Measurements from ENCODE around the gene ATG9A.
A peak's percentile ranks its signal among the peaks of the same experiment; 100 is the strongest.
"Not testable (repeated sequence)": the region's sequence is repeated elsewhere in the genome, so short reads cannot be mapped to it uniquely, and the experiment has no call there.

ATG9A gene

DNA sequence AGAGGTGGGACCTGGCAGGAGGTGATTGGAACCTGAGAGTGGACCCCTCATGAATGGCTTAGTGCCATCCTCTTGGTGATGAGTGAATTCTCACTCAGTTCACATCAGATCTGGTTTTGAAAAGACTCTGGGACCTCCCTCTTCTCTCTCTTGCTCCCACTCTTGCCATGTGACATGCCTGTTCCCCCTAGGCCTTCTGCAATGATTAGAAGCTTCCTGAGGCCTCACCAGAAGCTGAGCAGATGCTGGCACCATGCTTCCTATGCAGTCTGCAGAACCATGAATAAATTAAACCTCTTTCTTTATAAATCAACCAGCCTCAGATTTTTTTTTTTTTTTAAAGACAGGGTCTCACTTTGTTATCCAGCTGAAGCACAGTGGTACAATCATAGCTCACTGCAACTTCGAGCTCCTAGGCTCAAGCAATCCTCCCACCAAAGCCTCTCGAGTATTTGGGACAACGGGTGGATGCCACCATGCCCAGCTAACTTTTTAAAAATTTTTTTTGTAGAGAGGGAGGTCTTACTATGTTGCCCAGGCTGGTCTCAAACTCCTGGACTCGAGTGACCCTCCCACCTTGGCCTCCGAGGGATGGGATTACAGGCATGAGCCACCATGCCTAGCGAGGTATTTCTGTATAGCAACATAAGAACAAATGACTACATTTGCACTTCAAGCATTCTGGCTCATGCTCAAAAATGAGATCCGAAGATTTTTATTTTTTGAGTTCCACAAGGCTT lies 24.8 kb downstream of the ATG9A start:
- no peak for DNase-seq

DNA sequence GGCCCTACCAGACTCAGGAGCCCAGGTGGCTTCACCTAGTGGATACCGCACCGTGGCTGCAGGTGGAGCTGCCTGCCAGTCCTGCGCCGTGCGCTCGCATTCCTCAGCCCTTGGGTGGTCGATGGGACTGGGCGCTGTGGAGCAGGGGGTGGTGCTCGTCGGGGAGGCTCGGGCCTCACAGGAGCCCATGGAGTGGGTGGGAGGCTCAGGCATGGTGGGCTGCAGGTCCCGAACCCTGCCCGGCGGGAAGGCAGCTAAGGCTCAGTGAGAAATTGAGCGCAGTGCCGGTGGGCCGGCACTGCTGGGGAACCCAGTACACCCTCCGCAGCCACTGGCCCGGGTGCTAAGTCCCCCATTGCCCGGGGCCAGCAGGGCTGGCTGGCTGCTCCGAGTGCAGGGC lies 28.1 kb downstream of the ATG9A start:
- not testable (repeated sequence) for DNase-seq

DNA sequence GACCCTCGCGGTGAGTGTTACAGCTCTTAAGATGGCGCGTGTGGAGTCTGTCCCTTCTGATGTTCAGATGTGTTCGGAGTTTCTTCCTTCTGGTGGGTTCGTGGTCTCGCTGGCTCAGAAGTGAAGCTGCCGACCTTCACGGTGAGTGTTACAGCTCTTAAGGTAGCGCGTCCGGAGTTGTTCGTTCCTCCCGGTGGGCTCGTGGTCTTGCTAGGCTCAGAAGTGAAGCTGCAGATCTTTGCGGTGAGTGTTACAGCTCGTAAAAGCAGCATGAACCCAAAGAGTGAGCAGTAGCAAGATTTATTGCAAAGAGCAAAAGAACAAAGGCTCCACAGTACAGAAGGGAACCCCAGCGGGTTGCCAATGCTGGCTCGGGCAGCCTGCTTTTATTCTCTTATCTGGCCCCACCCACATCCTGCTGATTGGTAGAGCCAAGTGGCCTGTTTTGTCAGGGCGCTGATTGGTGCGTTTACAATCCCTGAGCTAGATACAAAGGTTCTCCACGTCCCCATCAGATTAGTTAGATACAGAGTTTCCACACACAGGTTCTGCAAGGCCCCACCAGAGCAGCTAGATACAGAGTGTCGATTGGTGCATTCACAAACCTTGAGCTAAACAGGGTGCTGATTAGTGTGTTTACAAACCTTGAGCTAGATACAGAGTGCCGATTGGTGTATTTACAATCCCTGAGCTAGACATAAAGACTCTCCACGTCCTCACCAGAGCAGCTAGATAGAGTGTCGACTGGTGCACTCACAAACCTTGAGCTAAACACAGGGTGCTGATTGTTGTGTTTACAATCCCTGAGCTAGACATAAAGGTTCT lies 28.7 kb downstream of the ATG9A start:
- peak in 1 of 3 donors; percentile 11 for DNase-seq

DNA sequence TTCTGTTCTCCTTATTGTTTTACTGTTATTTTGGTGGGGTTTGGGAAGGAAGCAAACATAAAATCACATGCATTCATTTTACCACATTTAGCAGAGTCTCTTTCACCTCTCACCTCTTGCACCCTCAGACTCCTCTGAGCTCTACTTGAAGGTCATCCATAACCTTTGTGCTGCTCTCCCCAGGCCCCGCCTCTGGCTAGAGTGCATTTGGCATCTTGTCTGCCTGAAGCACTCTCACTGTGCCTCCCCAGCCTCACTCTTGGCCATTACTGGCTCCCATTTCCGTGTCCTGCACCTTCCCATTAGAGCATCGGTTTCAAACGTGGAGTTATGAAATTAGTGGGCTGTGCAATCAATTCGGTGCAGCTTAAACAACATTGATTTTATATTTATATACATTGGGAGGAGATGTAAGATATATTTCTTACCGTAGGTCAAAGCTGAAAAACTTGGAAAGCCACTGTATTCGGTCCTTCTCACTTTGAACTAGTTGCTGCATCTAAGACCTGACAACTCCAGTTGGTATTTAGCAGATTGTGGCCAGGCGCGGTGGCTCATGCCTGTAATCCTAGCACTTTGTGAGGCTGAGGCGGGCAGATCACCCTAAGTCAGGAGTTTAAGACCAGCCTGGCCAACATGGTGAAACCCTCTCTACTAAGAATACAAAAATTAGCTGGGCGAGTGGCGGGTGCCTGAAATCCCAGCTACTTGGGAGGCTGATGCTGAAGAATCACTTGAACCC lies 29.8 kb downstream of the ATG9A start:
- DNase-seq: no peak

DNA sequence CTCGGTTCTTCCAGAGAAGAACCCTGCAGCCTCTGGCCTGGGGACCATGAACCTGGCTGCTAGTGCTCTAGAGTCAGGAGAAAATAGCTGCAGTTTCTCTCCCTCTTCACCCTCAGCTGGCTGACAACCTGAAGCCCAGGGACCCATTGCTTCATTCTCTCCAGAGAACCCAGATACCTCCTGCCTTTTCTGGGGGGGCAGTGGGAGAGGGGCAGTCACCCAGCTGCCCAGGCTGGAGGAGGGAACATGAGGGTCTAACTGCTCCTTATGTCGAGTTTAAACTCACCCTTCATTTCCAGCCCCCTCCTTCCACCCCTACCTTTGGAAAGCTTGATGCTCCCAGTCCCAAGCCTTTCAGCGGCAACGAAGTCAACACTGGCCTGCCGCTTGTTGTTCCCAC lies 30.5 kb downstream of the ATG9A start:
- DNase-seq: no peak

DNA sequence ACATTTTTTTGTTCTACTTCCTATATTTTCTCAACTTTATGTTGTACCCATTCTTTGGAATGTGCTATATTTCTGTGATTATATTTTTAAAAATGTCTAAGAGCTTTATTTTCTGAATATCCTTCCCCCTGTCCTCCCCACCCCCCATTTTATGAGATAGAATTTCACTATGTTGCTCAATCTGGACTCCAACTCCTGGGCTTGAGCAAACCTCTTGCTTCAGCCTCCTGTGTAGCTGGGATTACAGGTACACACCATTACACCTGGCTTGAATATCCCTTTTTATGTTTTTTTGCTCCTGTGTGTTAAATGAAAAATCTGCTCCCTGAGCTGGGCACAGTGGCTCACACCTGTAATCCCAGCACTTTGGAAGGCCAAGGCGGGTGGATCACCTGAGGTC lies 32.0 kb downstream of the ATG9A start:
- peak in 1 of 3 donors; percentile 14 for DNase-seq

DNA sequence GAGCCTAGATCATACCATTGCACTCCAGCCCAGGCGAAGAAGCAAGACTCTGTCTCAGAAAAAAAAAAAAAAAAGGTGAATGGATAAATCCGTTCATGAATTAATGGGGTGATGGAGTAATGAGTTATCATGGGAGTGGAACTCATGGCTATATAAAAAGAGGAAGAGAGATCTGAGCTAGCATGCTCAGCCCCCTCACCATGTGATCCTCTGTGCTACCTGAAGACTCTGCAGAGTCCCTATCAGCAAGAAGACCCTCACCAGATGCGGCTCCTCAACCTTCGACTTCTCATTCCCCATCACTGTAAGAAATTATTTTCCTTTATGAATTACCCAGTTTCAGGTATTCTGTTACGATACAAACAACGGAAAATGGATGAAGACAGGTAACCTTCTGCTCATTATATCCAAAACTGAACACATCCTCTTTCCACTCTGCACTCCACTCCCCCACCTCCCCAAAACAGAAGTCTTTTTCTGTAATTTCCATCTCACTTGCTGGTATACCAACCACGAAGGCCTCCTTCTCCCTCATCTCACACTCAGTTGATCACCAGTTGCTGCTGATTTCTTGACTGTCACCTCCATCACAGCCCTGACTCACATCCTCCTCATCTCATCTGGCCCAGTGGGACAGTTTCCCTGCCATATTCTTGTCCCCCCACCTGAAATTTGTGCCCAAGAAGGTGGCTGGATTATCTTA lies 42.5 kb downstream of the ATG9A start:
- no peak for DNase-seq

DNA sequence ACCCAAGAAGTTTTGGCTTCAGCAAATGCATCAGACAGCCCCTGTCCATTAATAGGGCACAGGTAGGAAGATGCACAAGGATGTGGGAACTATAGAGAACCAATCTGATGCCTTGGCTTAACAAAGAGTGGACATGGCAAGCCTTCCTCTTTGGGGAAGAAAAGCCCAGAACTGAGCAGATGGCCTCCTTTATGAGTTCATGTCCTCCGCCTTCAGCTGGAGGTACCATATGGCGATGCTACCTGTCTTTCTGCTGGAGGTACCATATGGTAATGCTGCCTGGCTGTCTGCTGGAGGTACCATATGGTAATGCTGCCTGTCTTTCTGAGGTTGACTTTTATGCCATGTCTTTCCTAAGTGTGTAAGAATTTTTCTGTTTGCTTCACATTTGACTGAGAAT lies 45.3 kb downstream of the ATG9A start:
- DNase-seq: no peak

DNA sequence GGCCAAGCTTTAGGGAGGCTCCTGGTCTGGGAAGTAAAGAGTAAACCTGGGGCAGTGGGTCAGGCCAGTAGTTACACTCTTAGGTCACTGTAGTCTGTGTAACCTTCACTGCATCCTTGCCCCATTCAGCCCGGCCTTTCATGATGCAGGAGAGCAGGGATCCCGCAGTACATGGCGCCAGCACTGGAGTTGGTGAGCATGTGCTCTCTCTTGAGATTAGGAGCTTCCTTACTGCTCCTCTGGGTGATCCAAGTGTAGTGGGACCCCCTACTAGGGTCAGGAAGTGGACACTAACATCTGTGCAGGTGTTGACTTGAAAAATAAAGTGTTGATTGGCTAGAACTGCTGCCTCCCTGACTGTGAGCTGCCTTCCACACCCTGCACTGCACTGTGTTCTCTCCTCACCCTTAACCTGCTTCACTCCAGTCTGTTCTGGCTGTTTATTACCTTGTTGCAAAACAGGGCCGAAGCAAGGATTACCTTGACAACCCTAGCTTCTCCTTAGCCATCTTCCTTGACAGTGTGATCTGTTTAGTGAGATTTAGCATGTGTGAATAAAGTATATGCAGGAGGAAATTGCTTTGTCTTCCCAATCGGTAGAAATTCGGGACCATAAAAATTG lies 46.2 kb downstream of the ATG9A start:
- no peak for DNase-seq

DNA sequence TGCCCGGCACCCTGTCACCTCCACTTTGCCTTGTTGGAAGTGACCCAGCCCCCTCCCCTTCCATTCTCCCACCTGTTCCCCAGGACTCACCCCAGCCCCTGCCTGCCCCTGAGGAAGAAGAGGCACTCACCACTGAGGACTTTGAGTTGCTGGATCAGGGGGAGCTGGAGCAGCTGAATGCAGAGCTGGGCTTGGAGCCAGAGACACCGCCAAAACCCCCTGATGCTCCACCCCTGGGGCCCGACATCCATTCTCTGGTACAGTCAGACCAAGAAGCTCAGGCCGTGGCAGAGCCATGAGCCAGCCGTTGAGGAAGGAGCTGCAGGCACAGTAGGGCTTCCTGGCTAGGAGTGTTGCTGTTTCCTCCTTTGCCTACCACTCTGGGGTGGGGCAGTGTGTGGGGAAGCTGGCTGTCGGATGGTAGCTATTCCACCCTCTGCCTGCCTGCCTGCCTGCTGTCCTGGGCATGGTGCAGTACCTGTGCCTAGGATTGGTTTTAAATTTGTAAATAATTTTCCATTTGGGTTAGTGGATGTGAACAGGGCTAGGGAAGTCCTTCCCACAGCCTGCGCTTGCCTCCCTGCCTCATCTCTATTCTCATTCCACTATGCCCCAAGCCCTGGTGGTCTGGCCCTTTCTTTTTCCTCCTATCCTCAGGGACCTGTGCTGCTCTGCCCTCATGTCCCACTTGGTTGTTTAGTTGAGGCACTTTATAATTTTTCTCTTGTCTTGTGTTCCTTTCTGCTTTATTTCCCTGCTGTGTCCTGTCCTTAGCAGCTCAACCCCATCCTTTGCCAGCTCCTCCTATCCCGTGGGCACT lies 46.9 kb downstream of the ATG9A start:
- DNase-seq: peak; percentile 55 to 60 (median 60)

DNA sequence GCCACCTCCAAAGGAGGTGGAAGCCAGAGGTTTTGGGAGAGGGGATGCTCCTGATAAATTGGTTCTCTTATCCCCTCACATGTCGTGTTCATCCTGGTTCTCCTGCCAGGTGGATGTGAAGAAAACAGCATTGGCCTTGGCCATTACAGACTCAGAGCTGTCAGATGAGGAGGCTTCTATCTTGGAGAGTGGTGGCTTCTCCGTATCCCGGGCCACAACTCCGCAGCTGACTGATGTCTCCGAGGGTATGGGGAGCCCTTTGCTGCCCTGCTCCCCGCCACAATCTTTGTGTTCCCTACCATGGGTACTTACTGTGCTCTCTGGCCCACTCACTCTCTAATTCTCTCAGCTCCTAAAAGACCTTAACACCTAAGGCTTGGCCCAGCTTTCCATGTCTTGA lies 47.9 kb downstream of the ATG9A start:
- no peak for DNase-seq

DNA sequence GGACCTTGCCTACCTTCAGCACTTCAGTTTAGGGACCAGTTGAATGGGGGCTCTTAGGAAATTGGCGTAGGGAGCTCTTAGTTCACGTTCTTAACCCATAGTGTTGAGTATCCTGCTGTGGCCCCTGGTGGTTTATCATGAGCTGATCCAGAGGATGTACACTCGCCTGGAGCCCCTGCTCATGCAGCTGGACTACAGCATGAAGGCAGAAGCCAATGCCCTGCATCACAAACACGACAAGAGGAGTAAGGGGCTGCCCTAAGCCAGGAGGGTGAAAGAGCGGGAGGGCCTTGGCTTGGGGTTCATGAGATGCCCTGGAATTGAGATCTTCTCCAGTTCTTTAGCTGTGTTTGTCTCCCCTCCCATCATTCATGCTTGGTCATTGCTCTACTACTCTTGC lies 48.5 kb downstream of the ATG9A start:
- no peak for DNase-seq

DNA sequence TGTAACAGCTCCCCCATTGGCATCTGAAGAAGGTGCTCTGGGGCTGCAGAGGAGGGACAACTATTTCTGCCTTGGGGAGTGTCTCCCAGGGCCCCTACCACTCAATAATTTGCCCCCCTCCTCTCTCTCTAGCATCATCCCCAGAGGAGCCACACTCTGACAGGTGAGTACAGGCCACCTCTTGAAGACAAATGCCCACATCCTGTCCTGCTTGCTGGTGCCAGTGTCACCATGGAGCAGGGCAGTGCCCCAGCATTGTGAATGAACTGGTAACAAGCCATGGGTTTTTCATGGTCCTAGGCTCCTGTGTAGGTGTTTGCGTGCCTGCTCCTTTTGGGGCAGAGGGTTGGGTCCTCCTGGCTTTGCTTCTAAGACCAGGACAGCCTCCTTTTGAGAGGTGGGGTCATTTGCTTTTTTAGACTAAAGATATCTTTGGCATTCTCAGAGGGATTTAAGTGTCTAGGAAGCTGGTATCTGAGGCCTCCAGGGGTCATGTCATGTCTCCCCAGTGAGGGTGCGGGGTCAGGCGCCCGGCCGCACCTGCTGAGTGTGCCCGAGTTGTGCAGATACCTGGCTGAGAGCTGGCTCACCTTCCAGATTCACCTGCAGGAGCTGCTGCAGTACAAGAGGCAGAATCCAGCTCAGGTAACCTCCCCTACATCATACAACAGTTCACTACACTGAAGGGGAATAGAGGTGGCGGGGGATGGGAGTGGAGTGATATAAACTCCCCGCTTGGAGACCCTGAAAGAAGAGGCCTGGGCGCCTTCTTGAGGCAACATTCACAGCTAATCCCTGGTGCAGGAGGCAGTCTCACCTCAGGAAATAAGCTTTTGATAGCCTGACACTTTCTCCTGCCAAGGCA lies 49.6 kb downstream of the ATG9A start:
- DNase-seq: no peak

DNA sequence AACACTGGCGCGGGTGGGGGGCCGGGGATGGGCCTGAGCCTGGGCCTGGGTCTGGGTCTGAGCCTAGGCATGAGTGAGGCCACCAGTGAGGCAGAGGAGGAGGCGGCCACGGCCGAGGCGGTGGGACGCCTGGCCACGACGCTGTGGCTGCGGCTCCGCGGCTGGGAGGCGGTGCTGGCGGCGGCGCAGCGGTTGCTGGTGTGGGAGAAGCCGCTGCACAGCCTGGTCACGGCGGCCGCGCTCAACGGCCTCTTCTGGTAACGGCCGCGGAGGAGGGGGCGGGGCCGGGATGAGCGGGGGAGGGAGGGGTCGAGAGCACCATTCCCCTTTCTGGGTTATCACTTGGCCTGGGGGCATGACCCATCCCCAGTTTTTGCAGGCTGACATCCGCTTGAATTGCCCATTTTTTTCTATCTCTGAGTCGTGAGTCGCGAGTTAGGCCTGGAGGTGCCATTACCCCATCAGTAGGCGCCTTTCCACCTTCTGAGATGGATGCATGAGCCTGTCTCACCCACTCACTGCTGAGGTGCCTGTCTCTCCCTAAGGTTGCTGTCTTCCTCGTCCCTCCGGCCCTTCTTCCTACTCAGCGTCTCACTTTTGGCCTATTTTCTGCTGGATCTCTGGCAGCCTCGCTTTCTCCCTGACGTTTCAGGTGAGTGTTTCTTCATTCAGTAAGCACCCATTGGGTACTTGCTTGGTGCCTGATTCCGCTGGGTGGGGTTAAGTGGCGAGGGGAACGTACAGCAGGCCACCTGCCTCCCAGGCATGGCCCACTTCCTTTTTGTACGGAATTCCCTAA lies 50.9 kb downstream of the ATG9A start:
- peak; percentile 25 to 70 (median 44) for DNase-seq

DNA sequence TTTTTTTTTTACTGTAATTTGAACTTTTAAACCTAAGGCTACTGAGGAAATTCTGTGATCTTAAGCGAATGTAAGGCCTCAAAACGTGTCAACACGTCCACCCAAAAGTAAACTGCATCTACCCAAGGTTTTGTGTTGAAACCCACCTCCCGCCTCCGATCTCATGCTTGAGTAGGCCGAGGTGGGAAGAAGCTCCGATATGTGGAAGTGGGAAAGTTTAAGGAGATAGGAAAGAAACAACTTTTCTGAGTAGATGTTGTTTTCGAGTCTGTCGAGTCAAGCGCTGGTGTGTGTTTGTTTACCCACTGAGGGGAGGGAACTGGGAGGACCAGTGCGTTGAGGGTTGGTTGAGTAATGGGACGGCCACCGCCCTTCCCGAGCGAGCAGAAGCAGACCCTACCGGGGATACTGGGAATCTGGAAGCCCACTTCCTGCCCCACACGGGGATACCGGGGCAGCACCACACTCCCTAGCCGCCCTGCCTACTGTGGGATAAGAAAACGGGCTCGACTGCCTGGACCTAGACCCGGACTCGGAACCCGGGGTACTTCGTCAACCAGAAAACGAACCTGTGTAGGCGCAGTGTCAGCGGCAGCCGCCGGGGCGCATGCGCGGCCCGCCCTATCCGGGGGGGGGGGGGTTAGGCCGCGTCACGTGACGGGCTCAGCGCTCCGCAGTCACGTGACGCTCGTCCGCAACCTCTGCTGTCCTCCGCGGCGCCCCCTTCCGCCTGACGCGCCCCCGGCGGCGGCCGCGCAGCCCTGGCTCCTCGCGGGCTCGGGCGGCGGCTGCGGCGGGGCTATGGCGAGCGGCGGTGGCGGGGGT lies 51.7 kb downstream of the ATG9A start, which contains the start of gene RETREG2:
Gene RETREG2 (plus strand): TSS at position 724 of the 825 bp plus-strand sequence. CDS start 78 bp downstream, at position 802.
- peak; percentile 92 to 97 (median 96) for DNase-seq

DNA sequence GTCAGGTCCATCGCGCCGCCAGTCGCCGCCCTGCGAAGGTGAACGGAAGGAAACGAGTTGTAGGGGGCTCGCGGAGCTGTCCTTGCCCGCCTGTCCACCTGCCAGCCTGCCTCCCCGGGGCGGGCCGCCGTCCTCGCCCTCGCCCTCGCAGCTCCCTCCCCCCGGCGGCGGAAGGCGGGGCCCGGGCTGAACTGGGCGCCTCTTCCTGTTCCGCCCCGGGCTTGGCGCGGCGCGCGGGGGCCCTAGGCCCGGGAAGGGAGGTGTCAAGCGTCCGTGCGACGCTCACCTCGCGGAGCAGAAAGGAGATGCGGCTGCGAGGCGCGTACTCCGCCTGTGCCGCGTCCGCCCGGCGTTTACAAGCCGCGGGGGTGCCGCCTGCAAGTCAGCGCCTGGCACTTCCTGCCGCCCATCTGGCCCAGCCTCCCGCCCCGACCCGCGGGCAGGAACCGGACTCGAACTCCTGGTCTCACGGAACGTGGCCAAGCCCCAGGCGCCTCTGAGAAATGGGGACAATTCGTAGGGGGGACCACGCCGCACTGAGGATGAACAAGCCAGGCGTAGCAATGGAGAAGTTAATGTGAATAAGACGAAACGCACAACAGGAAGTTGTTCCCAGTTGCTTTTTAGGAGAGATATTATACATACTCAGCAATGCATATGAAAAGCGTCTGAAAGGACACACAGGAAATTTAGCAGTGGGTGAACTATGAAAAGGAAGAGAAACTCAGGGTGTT lies 52.5 kb downstream of the ATG9A start, which contains the start of gene CNPPD1:
Gene CNPPD1 (minus strand): TSS at position 108 of the 734 bp plus-strand sequence. CDS start 97 bp downstream, at position 11.
- DNase-seq: peak; percentile 86 to 96 (median 89)
